Head of caudate nucleus (tissue), 42 donors: ENCODE results near the gene ISYNA1.
"Not testable (repeated sequence)": the region's sequence is repeated elsewhere in the genome, so short reads cannot be mapped to it uniquely, and the experiment has no call there.

Experiments used
- DNase-seq, 42 donors: peaks; one replicate each; pipeline versions ENCODE4 v3.0.0 to v3.0.0-alpha.2; 2020 to 2021; ENCODE audit warnings: mixed read lengths in 7 of 42
- intact Hi-C: fragments of 100-400 bp; cut with DNase I; formaldehyde crosslinking; loops from one replicate; pipeline ENCODE4 v1.15.0; 2022

ISYNA1 gene

GRCh38 chr19:18416778-18417249 lies 21.1 kb downstream of the ISYNA1 start:
- intact Hi-C loops = loop anchor here (10.0 kb wide), 2 partner anchors 72 to 212 kb away; partner anchors contain the start of genes PGPEP1 and RAB3A

GRCh38 chr19:18415178-18415867 lies 22.6 kb downstream of the ISYNA1 start:
- intact Hi-C loops = loop anchor here (10.0 kb wide), 2 partner anchors 71 to 211 kb away; partner anchors contain the start of genes PGPEP1 and RAB3A
- DNase-seq = peak in 5 of 42 donors; percentile 18 to 57 (median 38)

More at GRCh38 chr19:18416778-18417249, 21.1 kb downstream of the ISYNA1 start:
- DNase-seq = peak; percentile 66 to 95 (median 88)

GRCh38 chr19:18414504-18415177 lies 23.3 kb downstream of the ISYNA1 start:
- intact Hi-C loops = loop anchor here (10.0 kb wide), 2 partner anchors 70 to 210 kb away; partner anchors contain the start of genes PGPEP1 and RAB3A
- DNase-seq = peak in 1 of 42 donors; percentile 34

- intact Hi-C loops = loop anchor here (10.0 kb wide), 2 partner anchors 68 to 208 kb away; partner anchors contain the start of genes PGPEP1 and RAB3A
These were observed 25.2 kb downstream of the ISYNA1 start for GRCh38 chr19:18412610-18413239.

GRCh38 chr19:18408053-18408476 lies 29.9 kb downstream of the ISYNA1 start:
- DNase-seq = no peak

More at GRCh38 chr19:18412610-18413239, 25.2 kb downstream of the ISYNA1 start:
- DNase-seq = no peak

GRCh38 chr19:18406749-18407148 lies 31.2 kb downstream of the ISYNA1 start:
- no peak for DNase-seq
- intact Hi-C loops = no loop called here

More at GRCh38 chr19:18408053-18408476, 29.9 kb downstream of the ISYNA1 start:
- intact Hi-C loops = no loop called here

GRCh38 chr19:18405754-18406153 lies 32.2 kb downstream of the ISYNA1 start:
- DNase-seq, intact Hi-C loops: not testable (repeated sequence)

GRCh38 chr19:18402455-18403248 lies 35.3 kb downstream of the ISYNA1 start:
- intact Hi-C loops, DNase-seq: not testable (repeated sequence)

GRCh38 chr19:18401580-18402112 lies 36.3 kb downstream of the ISYNA1 start:
- intact Hi-C loops = no loop called here
- peak in 13 of 42 donors; percentile 25 to 67 (median 44) for DNase-seq

GRCh38 chr19:18399008-18399407 lies 38.9 kb downstream of the ISYNA1 start:
- intact Hi-C loops = no loop called here
- DNase-seq = no peak

GRCh38 chr19:18397242-18398202 lies 40.4 kb downstream of the ISYNA1 start, which contains the start of gene LRRC25:
Gene LRRC25, minus strand, starts transcription at chr19:18397622. Its CDS starts 659 bp downstream, at chr19:18396963.
- peak in 20 of 42 donors; percentile 25 to 66 (median 39) for DNase-seq
- intact Hi-C loops = no loop called here

- no peak for DNase-seq
- intact Hi-C loops = no loop called here
These were observed 41.3 kb downstream of the ISYNA1 start for GRCh38 chr19:18396471-18397241.

GRCh38 chr19:18393836-18394235 lies 44.1 kb downstream of the ISYNA1 start:
- peak in 10 of 42 donors; percentile 19 to 57 (median 33) for DNase-seq
- intact Hi-C loops = no loop called here

- no peak for DNase-seq
- intact Hi-C loops = no loop called here
These were observed 45.0 kb downstream of the ISYNA1 start for GRCh38 chr19:18392926-18393325.

- DNase-seq = peak in 14 of 42 donors; percentile 17 to 68 (median 36)
- intact Hi-C loops = no loop called here
These were observed 45.5 kb downstream of the ISYNA1 start for GRCh38 chr19:18392417-18392816.

- intact Hi-C loops = no loop called here
These were observed 46.3 kb downstream of the ISYNA1 start for GRCh38 chr19:18391509-18392075.

More at GRCh38 chr19:18391509-18392075, 46.3 kb downstream of the ISYNA1 start:
- DNase-seq = no peak
